ENCODE data around the gene TRIP4. TPM values are rescaled to one million over a fixed set of nuclear protein-coding genes. Genes with fewer than 3 reads are reported as not detected.

The TRIP4 gene
- polyA plus RNA-seq, 2 of the 4 experiments (the other 2 are of a cell fraction), result 24.8 to 34.9 TPM

GRCh38 chr15:64444836-64445235, 57.2 kb downstream of the TRIP4 start:
- peak; percentile 23 for FAIRE-seq
- no peak for DNase-seq (ENCODE audit: low read depth in 1 of 2, low spot score in 1 of 2)
- peak overlapping the region; percentile 78 to 82 for H3K27ac ChIP-seq
- ChIA-PET POLR2A (interaction anchor here (1.3 kb wide), 1 partner anchor 15 kb away, joined by 6 read pairs; the partner anchor contains the start of gene ZNF609), CTCF (interaction anchor here (0.6 to 2.1 kb wide), 6 partner anchors 15 to 241 kb away, joined by 3 to 6 read pairs (median 3); partner anchors contain the start of gene ZNF609)
- peak overlapping the region; percentile 81 for H3K4me2 ChIP-seq
- H3K9me3 ChIP-seq, result no peaks in the 10 kb centered on the region
- peaks cover 23% of the 10 kb centered on the region for H3K4me1 ChIP-seq
- ATAC-seq, result no peak
- no peak for TF ChIP-seq EP300 (IDR thresholded peaks at IDR 0.05)
- TF ChIP-seq HOXB5 (CRISPR knock-in tag; IDR thresholded peaks at IDR 0.05), result no peak
- no peak for TF ChIP-seq CHD4 (IDR thresholded peaks at IDR 0.05; ENCODE audit: borderline replicate concordance)
- no peak for TF ChIP-seq HDAC2 (IDR thresholded peaks at IDR 0.05)
- TF ChIP-seq CEBPB (IDR thresholded peaks at IDR 0.05), result no peak
- no peak for TF ChIP-seq ZC3H11A (IDR thresholded peaks at IDR 0.05)
- no peak for TF ChIP-seq SREBF2 (IDR thresholded peaks at IDR 0.05)
- TF ChIP-seq CHD2 (IDR thresholded peaks at IDR 0.05; ENCODE audit: low read length, partially characterized antibody), result no peak
- TF ChIP-seq PHF8 (IDR thresholded peaks at IDR 0.05; ENCODE audit: borderline replicate concordance, low read depth), result no peak
- H3K4me3 ChIP-seq, result no peak overlapping the region

DNA sequence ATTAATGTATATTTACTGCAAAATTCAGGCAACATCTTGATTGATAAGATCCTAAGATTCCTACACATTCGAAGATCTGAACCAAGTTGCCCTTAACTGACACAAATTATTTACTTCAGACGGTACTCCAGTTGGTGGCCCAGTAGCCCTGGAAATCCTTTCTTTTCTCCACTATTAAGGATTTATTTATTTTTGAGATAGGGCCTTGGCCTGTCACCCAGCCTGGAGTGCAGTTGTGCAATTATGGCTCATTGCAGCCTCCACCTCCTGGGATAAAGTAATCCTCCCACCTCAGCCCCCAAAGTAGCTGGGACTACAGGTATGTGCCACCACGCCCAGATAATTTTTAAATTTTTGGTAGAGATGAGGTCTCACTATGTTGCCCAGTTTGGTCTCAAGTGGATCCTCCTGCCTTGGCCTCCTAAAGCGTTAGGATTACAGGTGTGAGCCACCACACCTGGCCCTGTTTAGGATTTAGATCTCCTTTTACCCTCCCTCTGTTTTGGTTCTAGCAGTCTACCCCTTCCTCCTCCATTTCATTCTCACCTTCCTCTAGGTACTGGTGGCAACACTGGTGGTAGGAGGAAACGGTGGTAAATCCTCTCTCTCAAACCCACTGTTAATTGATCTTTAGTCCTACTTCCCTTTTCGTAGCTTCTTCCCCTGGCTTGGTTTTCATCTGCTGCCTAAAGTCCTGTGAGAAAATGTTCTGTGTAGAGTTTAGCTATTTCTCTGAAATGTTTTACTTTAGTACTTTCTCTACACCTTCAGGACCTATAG, 60.1 kb downstream of the TRIP4 start:
- CTCF ChIA-PET, result interaction anchor here (1.2 to 2.3 kb wide), 2 partner anchors 12 to 234 kb away, joined by 4 to 8 read pairs; partner anchors contain the start of gene ZNF609
- POLR2A ChIA-PET, result no interaction called here
- DNase-seq (ENCODE audit: low read depth in 1 of 2, low spot score in 1 of 2) (no peak), FAIRE-seq (no peak), ATAC-seq (no peak)
- TF ChIP-seq BHLHE40 (IDR thresholded peaks at IDR 0.05; ENCODE audit: low read depth, low read length), result no peak
- no peak for TF ChIP-seq JUNB (IDR thresholded peaks at IDR 0.05)
- TF ChIP-seq HOXB13 (CRISPR knock-in tag; IDR thresholded peaks at IDR 0.05; ENCODE audit: low read depth), result no peak
- no peak for TF ChIP-seq RCOR1 (IDR thresholded peaks at IDR 0.05; ENCODE audit: low read depth, low read length)
- TF ChIP-seq, protein P1, sequence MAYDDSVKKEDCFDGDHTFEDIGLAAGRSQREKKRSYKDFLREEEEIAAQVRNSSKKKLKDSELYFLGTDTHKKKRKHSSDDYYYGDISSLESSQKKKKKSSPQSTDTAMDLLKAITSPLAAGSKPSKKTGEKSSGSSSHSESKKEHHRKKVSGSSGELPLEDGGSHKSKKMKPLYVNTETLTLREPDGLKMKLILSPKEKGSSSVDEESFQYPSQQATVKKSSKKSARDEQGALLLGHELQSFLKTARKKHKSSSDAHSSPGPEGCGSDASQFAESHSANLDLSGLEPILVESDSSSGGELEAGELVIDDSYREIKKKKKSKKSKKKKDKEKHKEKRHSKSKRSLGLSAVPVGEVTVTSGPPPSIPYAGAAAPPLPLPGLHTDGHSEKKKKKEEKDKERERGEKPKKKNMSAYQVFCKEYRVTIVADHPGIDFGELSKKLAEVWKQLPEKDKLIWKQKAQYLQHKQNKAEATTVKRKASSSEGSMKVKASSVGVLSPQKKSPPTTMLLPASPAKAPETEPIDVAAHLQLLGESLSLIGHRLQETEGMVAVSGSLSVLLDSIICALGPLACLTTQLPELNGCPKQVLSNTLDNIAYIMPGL (CRISPR knock-in tag; IDR thresholded peaks at IDR 0.05; ENCODE audit: borderline replicate concordance), result no peak
- TF ChIP-seq RARB (CRISPR knock-in tag; IDR thresholded peaks at IDR 0.05), result no peak
- TF ChIP-seq RFX5 (IDR thresholded peaks at IDR 0.05), result no peak
- no peak for TF ChIP-seq JUN (IDR thresholded peaks at IDR 0.05)
- H3K27ac ChIP-seq, result no peak overlapping the region
- H3K4me2 ChIP-seq, result no peak overlapping the region
- H3K4me1 ChIP-seq, result peaks cover 23% of the 10 kb centered on the region
- 93% methylated on average over 6 of the region's 6 CpGs for WGBS (ENCODE audit: missing lambda C conversion rate)
- H3K9me3 ChIP-seq, result no peaks in the 10 kb centered on the region
- no peak overlapping the region for H3K4me3 ChIP-seq

GRCh38 chr15:64452988-64453688, 65.5 kb downstream of the TRIP4 start:
- Histone ChIP-seq H3K4me1 (peaks cover 12% of the 10 kb centered on the region; the same call in 2 of the 3 replicates), H3K4me2 (no peak overlapping the region), H3K4me3 (no peak overlapping the region), H3K27ac (no peak overlapping the region; a peak in 1 of 6 replicates), H3K9me3 (no peaks in the 10 kb centered on the region)
- WGBS (ENCODE audit: missing lambda C conversion rate), result 81% methylated on average over 6 of the region's 6 CpGs
- no peak for ATAC-seq
- no peak for FAIRE-seq
- DNase-seq (ENCODE audit: low read depth in 1 of 2, low spot score in 1 of 2), result no peak
- ChIA-PET POLR2A (no interaction called here), CTCF (interaction anchor here (1.1 kb wide), 1 partner anchor 200 kb away, joined by 4 read pairs; no protein-coding TSS in a partner anchor)
- TF ChIP-seq MAZ (IDR thresholded peaks at IDR 0.05; ENCODE audit: borderline replicate concordance, low read depth, low read length), result no peak
- TF ChIP-seq HEYL (CRISPR knock-in tag; IDR thresholded peaks at IDR 0.05), result no peak
- no peak for TF ChIP-seq BCL3 (IDR thresholded peaks at IDR 0.05)
- no peak for TF ChIP-seq BHLHE40 (IDR thresholded peaks at IDR 0.05; ENCODE audit: low read depth, low read length)
- TF ChIP-seq, protein P1 (CRISPR knock-in tag; IDR thresholded peaks at IDR 0.05; ENCODE audit: borderline replicate concordance), result no peak
- TF ChIP-seq GATA3 (IDR thresholded peaks at IDR 0.05; ENCODE audit: borderline replicate concordance), result no peak
- TF ChIP-seq JUNB (IDR thresholded peaks at IDR 0.05), result no peak
- no peak for TF ChIP-seq HES2 (IDR thresholded peaks at IDR 0.05)
- no peak for TF ChIP-seq CHD2 (IDR thresholded peaks at IDR 0.05; ENCODE audit: low read length, partially characterized antibody)
- no peak for TF ChIP-seq KDM5A (IDR thresholded peaks at IDR 0.05)
- no peak for TF ChIP-seq PBX3 (IDR thresholded peaks at IDR 0.05)
- TF ChIP-seq, protein P2, sequence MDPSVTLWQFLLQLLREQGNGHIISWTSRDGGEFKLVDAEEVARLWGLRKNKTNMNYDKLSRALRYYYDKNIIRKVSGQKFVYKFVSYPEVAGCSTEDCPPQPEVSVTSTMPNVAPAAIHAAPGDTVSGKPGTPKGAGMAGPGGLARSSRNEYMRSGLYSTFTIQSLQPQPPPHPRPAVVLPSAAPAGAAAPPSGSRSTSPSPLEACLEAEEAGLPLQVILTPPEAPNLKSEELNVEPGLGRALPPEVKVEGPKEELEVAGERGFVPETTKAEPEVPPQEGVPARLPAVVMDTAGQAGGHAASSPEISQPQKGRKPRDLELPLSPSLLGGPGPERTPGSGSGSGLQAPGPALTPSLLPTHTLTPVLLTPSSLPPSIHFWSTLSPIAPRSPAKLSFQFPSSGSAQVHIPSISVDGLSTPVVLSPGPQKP (IDR thresholded peaks at IDR 0.05; ENCODE audit: low read depth, low read length), result no peak
